SU-DHL-6 (cell line): ENCODE data around the gene ZNF774.

ENCODE experiments used
- H2AFZ ChIP-seq: fragments of 200-600 bp; sonication (generic); 2 replicates; pipeline ENCODE4 v1.6.1; 2014; ENCODE audit warnings: low read depth, mild to moderate bottlenecking, moderate library complexity, mixed read lengths, antibody characterized with exemption, low read length; ENCODE audit not compliant: severe bottlenecking
- H3F3A ChIP-seq: fragments of 200-600 bp; shearing (Covaris generic); 2 replicates; pipeline ENCODE4 v1.6.0; 2016; ENCODE audit warnings: antibody characterized with exemption, mild to moderate bottlenecking; ENCODE audit not compliant: insufficient read depth
- H3K27ac ChIP-seq: fragments of 200-600 bp; sonication (generic); 2 replicates; pipeline ENCODE4 v1.5.1; 2016; ENCODE audit warnings: low read depth, mild to moderate bottlenecking, low read length, moderate library complexity, mixed read lengths
- H3K27me3 ChIP-seq: fragments of 200-600 bp; sonication (generic), shearing (Covaris generic); 2 replicates; pipeline ENCODE4 v1.6.0; 2014; ENCODE audit warnings: mild to moderate bottlenecking, low read length
- H3K36me3 ChIP-seq: fragments of 200-600 bp; sonication (generic); 2 replicates; pipeline ENCODE4 v1.6.1; 2014; ENCODE audit warnings: mild to moderate bottlenecking, low read length, mixed read lengths
- H3K4me2 ChIP-seq: fragments of 300-600, 200-600 bp; shearing (Covaris generic), sonication (generic); 2 replicates; pipeline ENCODE4 v1.6.0; 2014; ENCODE audit warnings: low read length, low read depth, mild to moderate bottlenecking; ENCODE audit not compliant: poor library complexity, severe bottlenecking
- H3K4me3 ChIP-seq: fragments of 200-600 bp; sonication (generic); 2 replicates; pipeline ENCODE4 v1.5.1; 2014; ENCODE audit warnings: antibody characterized with exemption, low read length, mild to moderate bottlenecking, mixed read lengths; ENCODE audit not compliant: insufficient read depth, poor library complexity, severe bottlenecking
- H3K79me2 ChIP-seq: fragments of 200-600 bp; sonication (generic); 2 replicates; pipeline ENCODE4 v1.6.1; 2014; ENCODE audit warnings: mild to moderate bottlenecking, low read length, moderate library complexity; ENCODE audit not compliant: insufficient read depth
- H3K9ac ChIP-seq: fragments of 200-600 bp; sonication (generic); 2 replicates; pipeline ENCODE4 v1.7.0; 2014; ENCODE audit warnings: mild to moderate bottlenecking, low read length
- H3K9me2 ChIP-seq: fragments of 200-600 bp; sonication (generic); replicated peaks from 2 replicates; pipeline ENCODE4 v1.6.1; 2014; ENCODE audit warnings: low read length; ENCODE audit not compliant: insufficient read depth
- H3K9me3 ChIP-seq: fragments of 200-600 bp; sonication (generic); 2 replicates; pipeline ENCODE4 v1.6.1; 2014; ENCODE audit warnings: low read length, mixed read lengths; ENCODE audit not compliant: insufficient read depth
- H4K20me1 ChIP-seq: fragments of 200-600 bp; sonication (generic); 2 replicates; pipeline ENCODE4 v1.6.1; 2014; ENCODE audit warnings: low read depth, mild to moderate bottlenecking, antibody characterized with exemption, low read length, moderate library complexity, mixed read lengths
- EZH2phosphoT487 ChIP-seq: fragments of 200-600 bp; sonication (generic), shearing (Covaris generic); conservative IDR thresholded peaks from 2 replicates; pipeline ENCODE4 v1.6.1; 2018; ENCODE audit warnings: mild to moderate bottlenecking, antibody characterized with exemption, low read length, moderate library complexity, mixed read lengths
- TF ChIP-seq, protein P1 (sequence below): fragments of 200-600 bp; sonication (generic); IDR thresholded peaks from one replicate; pipeline ENCODE4 v1.5.1; 2017; ENCODE audit warnings: antibody characterized with exemption, mild to moderate bottlenecking, low read length, moderate library complexity; ENCODE audit not compliant: insufficient read depth, poor library complexity, severe bottlenecking

Gene ZNF774

GRCh38 chr15:90401495-90401894 is 49.4 kb downstream of the ZNF774 start:
- Histone ChIP-seq H3K9me3 (no peaks in the 10 kb centered on the region), H3K36me3 (no peaks in the 10 kb centered on the region), H2AFZ (no peak overlapping the region), H3K9ac (no peak overlapping the region), H3K27me3 (no peaks in the 10 kb centered on the region), H4K20me1 (peaks cover 21% of the 10 kb centered on the region), H3K9me2 (no peaks in the 10 kb centered on the region), H3K4me3 (no peak overlapping the region), H3K79me2 (peaks cover 89% of the 10 kb centered on the region), H3K4me2 (peak overlapping the region; percentile 53), H3F3A (peaks cover 17% of the 10 kb centered on the region; the same call in 1 of the 2 replicates), H3K27ac (no peak overlapping the region)
- no peak for TF ChIP-seq EZH2phosphoT487
- TF ChIP-seq, protein P1, sequence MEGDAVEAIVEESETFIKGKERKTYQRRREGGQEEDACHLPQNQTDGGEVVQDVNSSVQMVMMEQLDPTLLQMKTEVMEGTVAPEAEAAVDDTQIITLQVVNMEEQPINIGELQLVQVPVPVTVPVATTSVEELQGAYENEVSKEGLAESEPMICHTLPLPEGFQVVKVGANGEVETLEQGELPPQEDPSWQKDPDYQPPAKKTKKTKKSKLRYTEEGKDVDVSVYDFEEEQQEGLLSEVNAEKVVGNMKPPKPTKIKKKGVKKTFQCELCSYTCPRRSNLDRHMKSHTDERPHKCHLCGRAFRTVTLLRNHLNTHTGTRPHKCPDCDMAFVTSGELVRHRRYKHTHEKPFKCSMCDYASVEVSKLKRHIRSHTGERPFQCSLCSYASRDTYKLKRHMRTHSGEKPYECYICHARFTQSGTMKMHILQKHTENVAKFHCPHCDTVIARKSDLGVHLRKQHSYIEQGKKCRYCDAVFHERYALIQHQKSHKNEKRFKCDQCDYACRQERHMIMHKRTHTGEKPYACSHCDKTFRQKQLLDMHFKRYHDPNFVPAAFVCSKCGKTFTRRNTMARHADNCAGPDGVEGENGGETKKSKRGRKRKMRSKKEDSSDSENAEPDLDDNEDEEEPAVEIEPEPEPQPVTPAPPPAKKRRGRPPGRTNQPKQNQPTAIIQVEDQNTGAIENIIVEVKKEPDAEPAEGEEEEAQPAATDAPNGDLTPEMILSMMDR: no peak

DNA sequence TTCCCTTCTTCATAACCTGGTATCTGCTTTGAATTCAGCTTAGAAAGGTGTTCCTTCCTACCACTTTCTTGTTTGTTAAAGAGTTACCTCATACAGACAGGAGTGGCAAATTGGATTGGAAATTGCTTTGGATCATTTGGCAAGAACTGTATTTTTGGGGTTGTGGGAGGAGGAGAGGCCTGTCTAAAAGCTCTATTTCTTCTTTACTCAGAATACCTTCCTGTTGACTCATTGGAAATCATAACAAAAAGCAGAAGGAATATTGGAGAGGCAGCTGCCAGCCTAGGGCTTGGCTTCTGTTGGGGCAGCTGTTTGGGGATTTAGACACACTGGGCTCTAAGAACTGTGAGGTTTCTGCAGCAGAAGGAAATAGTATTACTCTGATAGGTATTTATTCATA is 50.1 kb downstream of the ZNF774 start:
- Histone ChIP-seq H2AFZ (no peak overlapping the region), H3K79me2 (peaks cover 94% of the 10 kb centered on the region), H3K27ac (no peak overlapping the region), H3K27me3 (no peaks in the 10 kb centered on the region), H3K4me3 (no peak overlapping the region), H3K9me2 (no peaks in the 10 kb centered on the region), H3K4me2 (no peak overlapping the region), H3F3A (peaks cover 17% of the 10 kb centered on the region; the same call in 1 of the 2 replicates), H3K36me3 (no peaks in the 10 kb centered on the region), H4K20me1 (peaks cover 27% of the 10 kb centered on the region), H3K9me3 (no peaks in the 10 kb centered on the region), H3K9ac (no peak overlapping the region)
- TF ChIP-seq, protein P1: no peak
- no peak for TF ChIP-seq EZH2phosphoT487

DNA sequence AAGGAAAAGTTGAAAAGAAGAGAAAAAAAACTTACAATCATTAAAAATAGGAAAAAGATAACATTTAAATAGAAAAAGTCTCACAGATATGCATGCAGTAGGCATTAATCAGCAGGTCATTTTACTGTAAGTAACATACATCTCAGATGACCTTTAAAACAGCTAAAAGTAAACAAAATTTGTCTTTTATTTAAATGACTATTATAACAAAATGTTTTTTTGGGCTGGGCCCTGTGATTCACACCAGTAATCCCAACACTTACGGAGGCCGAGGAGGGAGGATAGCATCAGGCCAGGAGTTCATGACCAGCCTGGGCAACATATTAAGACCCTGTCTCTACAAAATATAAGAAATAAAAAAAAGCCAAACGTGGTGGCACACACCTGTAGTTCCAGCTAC is 50.7 kb downstream of the ZNF774 start:
- TF ChIP-seq, protein P1: no peak
- no peak for TF ChIP-seq EZH2phosphoT487
- H3K9me2 ChIP-seq: no peaks in the 10 kb centered on the region
- H4K20me1 ChIP-seq: peaks cover 27% of the 10 kb centered on the region
- no peaks in the 10 kb centered on the region for H3K9me3 ChIP-seq
- peaks cover 17% of the 10 kb centered on the region; the same call in 1 of the 2 replicates for H3F3A ChIP-seq
- H3K79me2 ChIP-seq: peaks cover 99% of the 10 kb centered on the region
- H2AFZ ChIP-seq: no peak overlapping the region
- no peaks in the 10 kb centered on the region for H3K36me3 ChIP-seq
- no peak overlapping the region for H3K27ac ChIP-seq
- H3K4me3 ChIP-seq: no peak overlapping the region
- no peak overlapping the region for H3K9ac ChIP-seq
- no peak overlapping the region for H3K4me2 ChIP-seq
- no peaks in the 10 kb centered on the region for H3K27me3 ChIP-seq
